Transverse colon (tissue), 4 donors: ENCODE results near the gene SFT2D2. TPM values are rescaled to one million over a fixed set of nuclear protein-coding genes. Genes with fewer than 3 reads are reported as not detected.

Experiments
- DNase-seq: peaks from one replicate; pipeline ENCODE4 v3.0.0-alpha.2; 2019
- H3K27ac ChIP-seq, 4 donors: fragments of 200-600 bp; sonication (generic); 2 replicates each; pipeline ENCODE4 v1.5.1; 2016 to 2018; ENCODE audit warnings: inconsistent platforms in 4 of 4
- H3K27me3 ChIP-seq: fragments of 200-600 bp; sonication (generic); 2 replicates; pipeline ENCODE4 v1.5.1; 2017; ENCODE audit warnings: inconsistent platforms
- H3K36me3 ChIP-seq, 4 donors: fragments of 200-600 bp; sonication (generic); 2 replicates each; pipeline ENCODE4 v1.5.1; 2017 to 2019; ENCODE audit warnings: inconsistent platforms in 4 of 4
- H3K4me1 ChIP-seq, 4 donors: fragments of 200-600 bp; sonication (generic); 2 replicates each; pipeline ENCODE4 v1.5.1; 2017 to 2020; ENCODE audit warnings: inconsistent platforms in 4 of 4
- H3K4me3 ChIP-seq, 4 donors: fragments of 200-600 bp; sonication (generic); 1 replicate in 1 of 4; 2 replicates in 3 of 4; pipeline versions ENCODE4 v1.5.1 to v1.6.1; 2017 to 2019; ENCODE audit warnings: inconsistent platforms in 4 of 4
- H3K9me3 ChIP-seq, 2 donors: fragments of 200-600 bp; sonication (generic); 2 replicates each; pipeline ENCODE4 v1.5.1; 2017 to 2019; ENCODE audit warnings: inconsistent platforms in 2 of 2
- CTCF ChIP-seq, 5 experiments: fragments of 200-600 bp in 3 of 5; fragments of 450-650 bp in 2 of 5; sonication (generic) in 3 of 5; IDR thresholded peaks; 1 replicate in 2 of 5; 2 replicates in 3 of 5; pipeline ENCODE4 v1.5.1; 2016 to 2017; ENCODE audit warnings: antibody characterized with exemption in 5 of 5, inconsistent platforms in 3 of 5, mild to moderate bottlenecking in 2 of 5, moderate library complexity in 1 of 5
- EP300 ChIP-seq: sonication (generic); formaldehyde crosslinking; IDR thresholded peaks from one replicate; pipeline ENCODE4 v1.6.1; 2017; ENCODE audit warnings: antibody characterized with exemption, low read depth
- POLR2A ChIP-seq: fragments of 450-650 bp; IDR thresholded peaks from one replicate; pipeline ENCODE4 v1.6.1; 2016; ENCODE audit warnings: antibody characterized with exemption, mild to moderate bottlenecking, moderate library complexity
- POLR2AphosphoS5 ChIP-seq, 3 donors: sonication (generic); formaldehyde crosslinking; IDR thresholded peaks; one replicate each; pipeline ENCODE4 v1.6.1; 2016; ENCODE audit warnings: antibody characterized with exemption in 3 of 3
- WGBS, 2 donors: methylation state at CpG; one replicate each; pipeline ENCODE4 v1.1.5; 2018; ENCODE audit warnings: low coverage in 1 of 2; 5-methylcytosine and 5-hydroxymethylcytosine counted together
- in situ Hi-C, 4 donors: fragments of 200-750 bp; cut with MboI; loops; one replicate each; pipeline versions ENCODE4 v1.15.0 to v1.15.1; 2017; ENCODE audit warnings: low sequenced_read_pairs in 3 of 4, low pct_ligation_motif_present in 1 of 4, low pct_unique_long_range_greater_than_20kb in 1 of 4
- intact Hi-C: fragments of 100-400 bp; cut with DNase I; formaldehyde crosslinking; loops from one replicate; pipeline ENCODE4 v1.15.1; 2023; ENCODE audit warnings: low total_unique reads
- total RNA-seq, 4 donors: library from RNA; depleted of rRNA; stranded (reverse); fragments of >200 nt; gene quantifications; one replicate each; pipeline ENCODE4 v1.1.0, GENCODE V29; 2016

The SFT2D2 gene
- total RNA-seq, 4 donors from 2014 or later = 19.1 to 51.1 (median 38.2) TPM

GRCh38 chr1:168265596-168265995 lies 39.8 kb downstream of the SFT2D2 start:
- in situ Hi-C loops = no loop called here
- H3K9me3 ChIP-seq = no peaks in the 10 kb centered on the region
- no peak overlapping the region for H3K27ac ChIP-seq
- TF ChIP-seq CTCF (IDR thresholded peaks at IDR 0.05) = no peak
- TF ChIP-seq POLR2AphosphoS5 (IDR thresholded peaks at IDR 0.05) = no peak
- TF ChIP-seq POLR2A = no peak
- TF ChIP-seq EP300 = no peak
- no peaks in the 10 kb centered on the region for H3K36me3 ChIP-seq
- no peak for DNase-seq
- intact Hi-C loops = no loop called here
- no peaks in the 10 kb centered on the region for H3K27me3 ChIP-seq
- H3K4me3 ChIP-seq = no peak overlapping the region
- 90% methylated on average over 1 of the region's 1 CpG; no CpG with 5 or more reads in 1 of the 2 donors for WGBS, 2 donors
- no peaks in the 10 kb centered on the region for H3K4me1 ChIP-seq

GRCh38 chr1:168266644-168267186 lies 40.9 kb downstream of the SFT2D2 start:
- intact Hi-C loops = no loop called here
- Histone ChIP-seq H3K9me3 (no peaks in the 10 kb centered on the region), H3K4me1 (no peaks in the 10 kb centered on the region), H3K27me3 (no peaks in the 10 kb centered on the region), H3K4me3 (no peak overlapping the region), H3K36me3 (no peaks in the 10 kb centered on the region), H3K27ac (no peak overlapping the region)
- no peak for DNase-seq
- in situ Hi-C loops = no loop called here
- no peak for TF ChIP-seq EP300
- TF ChIP-seq POLR2AphosphoS5 (IDR thresholded peaks at IDR 0.05) = no peak
- WGBS, 2 donors = 80 to 86% methylated on average over 1 to 6 of the region's 6 CpGs

GRCh38 chr1:168271636-168272035 lies 45.8 kb downstream of the SFT2D2 start:
- Histone ChIP-seq H3K27ac (no peak overlapping the region), H3K4me3 (no peak overlapping the region), H3K27me3 (no peaks in the 10 kb centered on the region), H3K9me3 (peaks cover under 1 to 4% of the 10 kb centered on the region in 2 donors), H3K4me1 (no peaks in the 10 kb centered on the region), H3K36me3 (no peaks in the 10 kb centered on the region)
- in situ Hi-C loops (no loop called here), intact Hi-C loops (no loop called here)
- TF ChIP-seq EP300 (no peak), POLR2AphosphoS5 (IDR thresholded peaks at IDR 0.05) (no peak), CTCF (IDR thresholded peaks at IDR 0.05) (no peak), POLR2A (no peak)
- no peak for DNase-seq
- 98 to 100% methylated on average over 1 of the region's 1 CpG for WGBS, 2 donors

- H3K9me3 ChIP-seq = peaks cover 7 to 12% of the 10 kb centered on the region in 2 donors
- DNase-seq = no peak
- no peak overlapping the region for H3K4me3 ChIP-seq
- H3K4me1 ChIP-seq = no peaks in the 10 kb centered on the region
- in situ Hi-C loops = no loop called here
- intact Hi-C loops = no loop called here
- no peaks in the 10 kb centered on the region for H3K36me3 ChIP-seq
- H3K27me3 ChIP-seq = no peaks in the 10 kb centered on the region
- WGBS, 2 donors = 56 to 61% methylated on average over 1 of the region's 1 CpG
- no peak overlapping the region for H3K27ac ChIP-seq
- TF ChIP-seq POLR2A (no peak), POLR2AphosphoS5 (IDR thresholded peaks at IDR 0.05) (no peak)
Observed at GRCh38 chr1:168273575-168273974, 47.8 kb downstream of the SFT2D2 start.

- intact Hi-C loops = no loop called here
- no peaks in the 10 kb centered on the region for H3K36me3 ChIP-seq
- peaks cover 7 to 12% of the 10 kb centered on the region in 2 donors for H3K9me3 ChIP-seq
- H3K4me3 ChIP-seq = no peak overlapping the region
- no peak overlapping the region for H3K27ac ChIP-seq
- no peaks in the 10 kb centered on the region for H3K27me3 ChIP-seq
- DNase-seq = no peak
- in situ Hi-C loops = no loop called here
- TF ChIP-seq POLR2AphosphoS5 (IDR thresholded peaks at IDR 0.05) (no peak), CTCF (IDR thresholded peaks at IDR 0.05) (no peak), EP300 (no peak), POLR2A (no peak)
- WGBS, 2 donors = 86 to 91% methylated on average over 1 of the region's 1 CpG
- peaks cover 0 to 5% (median 0%) of the 10 kb centered on the region in 4 donors for H3K4me1 ChIP-seq
Observed at GRCh38 chr1:168279253-168279652, 53.4 kb downstream of the SFT2D2 start.
